GM18505 (cell line): ENCODE results near the gene CTTN.

ENCODE experiments used
- ATAC-seq: cut with Tn5 transposase; IDR thresholded peaks from one replicate; pipeline ENCODE4 v1.9.1; 2021; ENCODE audit not compliant: unreplicated experiment
- POLR2A ChIP-seq: IDR thresholded peaks from 4 replicates; pipeline ENCODE4 v1.6.1; 2011; ENCODE audit warnings: borderline replicate concordance; ENCODE audit not compliant: insufficient read depth, insufficient read length; ENCODE audit errors: extremely low read depth

The CTTN gene

DNA sequence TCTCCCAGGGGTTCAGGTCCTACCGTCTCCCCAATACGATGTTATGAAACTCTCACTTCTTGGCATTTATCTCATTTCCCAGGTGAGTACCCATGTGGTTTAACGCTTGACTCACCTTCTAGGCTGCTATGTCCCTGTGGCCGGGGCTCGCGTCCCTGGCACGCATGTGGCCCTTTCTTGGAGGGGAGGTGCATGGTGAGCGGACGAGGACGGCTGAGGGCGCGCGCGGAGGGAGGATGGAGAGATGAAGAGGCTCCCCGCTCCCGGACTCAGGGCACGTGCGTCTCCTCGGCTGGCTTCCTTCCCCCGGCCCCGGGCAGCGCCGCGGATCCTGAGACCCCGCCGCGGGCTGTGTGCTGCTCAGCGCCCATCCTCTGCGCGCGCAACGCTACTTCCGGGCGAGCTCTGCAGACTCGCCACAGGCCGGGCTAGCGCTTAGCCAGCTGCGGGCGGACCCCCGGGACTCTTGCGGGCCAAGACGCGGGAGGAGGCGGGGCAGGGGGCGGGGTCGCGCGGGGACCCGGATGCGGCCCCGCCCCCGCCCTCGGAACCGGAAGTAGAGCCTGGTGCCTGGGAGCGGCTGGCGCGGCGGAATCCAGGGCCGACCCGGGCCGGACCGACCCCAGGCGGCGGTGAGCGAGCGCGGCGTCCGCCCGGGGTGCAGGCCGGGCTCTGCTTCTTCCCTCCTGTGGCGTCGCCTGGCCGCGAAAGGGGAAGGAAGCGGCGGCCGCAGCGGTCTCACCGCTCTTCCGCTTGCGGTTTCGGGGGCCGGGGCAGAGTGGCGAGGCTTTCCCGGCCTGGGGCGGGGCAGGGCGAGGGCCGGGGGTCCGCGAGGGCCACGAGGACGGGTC, at the start of gene CTTN:
TSS of gene CTTN (plus strand) at position 547 of the 851 bp plus-strand sequence. CDS start 8,769 bp downstream, outside the sequence.
- peak; percentile 55 for ATAC-seq
- peak; percentile 32 for TF ChIP-seq POLR2A

DNA sequence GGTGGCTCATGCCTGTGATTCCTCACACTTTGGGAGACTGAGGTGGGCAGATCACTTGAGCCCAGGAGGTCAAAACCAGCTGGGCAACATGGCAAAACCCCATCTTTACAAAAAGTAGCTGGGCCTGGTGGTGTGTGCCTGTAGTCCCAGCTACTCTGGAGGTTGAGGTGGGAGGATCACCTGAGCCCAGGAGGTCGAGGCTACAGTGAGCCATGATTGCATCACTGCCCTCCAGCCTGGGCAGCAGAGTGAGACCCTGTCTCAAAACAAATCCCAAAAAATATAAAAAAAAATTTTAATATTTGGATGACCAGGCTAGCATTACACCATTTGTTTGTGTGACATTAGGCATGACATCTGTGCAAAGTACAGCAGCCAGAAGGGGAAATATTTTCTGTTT, 49.7 kb upstream of the CTTN start:
- TF ChIP-seq POLR2A, result no peak
- no peak for ATAC-seq

- TF ChIP-seq POLR2A, result no peak
- no peak for ATAC-seq
Observed at GRCh38 chr11:70351646-70352045, 46.7 kb upstream of the CTTN start.

- ATAC-seq, result no peak
- no peak for TF ChIP-seq POLR2A
Observed at GRCh38 chr11:70352100-70352499, 46.2 kb upstream of the CTTN start.

DNA sequence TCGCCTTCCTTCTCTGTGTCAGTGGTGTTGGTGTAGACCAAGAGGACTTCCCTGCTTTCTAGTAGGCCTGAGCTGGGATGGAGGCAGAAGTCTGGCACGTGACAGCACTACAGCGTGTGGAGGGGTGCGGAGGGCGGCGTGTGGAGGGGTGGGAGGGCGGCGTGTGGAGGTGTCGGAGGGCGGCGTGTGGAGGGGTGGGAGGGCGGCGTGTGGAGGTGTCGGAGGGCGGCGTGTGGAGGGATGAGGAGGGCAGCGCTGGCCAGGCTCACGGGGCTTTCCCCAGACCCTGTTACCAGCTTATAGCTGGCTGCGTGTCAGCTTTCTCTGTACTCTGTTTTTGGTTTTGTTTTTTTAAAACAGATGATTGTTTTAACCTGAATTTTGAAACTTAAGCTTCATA, 45.7 kb upstream of the CTTN start:
- no peak for TF ChIP-seq POLR2A
- no peak for ATAC-seq

- TF ChIP-seq POLR2A, result no peak
- no peak for ATAC-seq
Observed at GRCh38 chr11:70353329-70353728, 45.0 kb upstream of the CTTN start.

GRCh38 chr11:70353900-70354568, 44.3 kb upstream of the CTTN start:
- ATAC-seq, result no peak

DNA sequence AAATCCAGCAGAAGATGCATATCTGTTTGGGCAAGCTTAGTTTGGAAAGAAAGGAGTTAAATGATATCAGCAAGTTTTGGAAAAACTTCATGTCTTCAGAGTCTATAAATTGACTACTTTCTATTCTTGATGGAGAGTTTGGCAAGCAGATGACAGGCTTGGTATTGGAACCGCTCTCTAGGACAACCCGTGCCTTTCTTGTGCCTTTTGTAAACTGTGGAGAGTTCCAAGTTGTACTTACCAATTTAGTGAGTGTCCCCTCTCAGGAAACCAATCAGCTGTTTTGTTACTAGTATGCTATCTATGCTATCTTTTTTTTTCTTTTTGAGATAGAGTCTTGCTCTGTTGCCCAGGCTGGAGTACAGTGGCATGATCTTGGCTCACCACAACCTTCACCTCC, 43.7 kb upstream of the CTTN start:
- no peak for TF ChIP-seq POLR2A
- no peak for ATAC-seq

More at GRCh38 chr11:70353900-70354568, 44.3 kb upstream of the CTTN start:
- TF ChIP-seq POLR2A, result no peak

- no peak for TF ChIP-seq POLR2A
- no peak for ATAC-seq
Observed at GRCh38 chr11:70358753-70359152, 39.6 kb upstream of the CTTN start.

- TF ChIP-seq POLR2A, result no peak
- ATAC-seq, result no peak
Observed at GRCh38 chr11:70359451-70360205, 38.7 kb upstream of the CTTN start.

- no peak for TF ChIP-seq POLR2A
- no peak for ATAC-seq
Observed at GRCh38 chr11:70360211-70360610, 38.1 kb upstream of the CTTN start.

GRCh38 chr11:70364178-70364577, 34.2 kb upstream of the CTTN start:
- TF ChIP-seq POLR2A, result no peak

More at GRCh38 chr11:70364178-70364577, 34.2 kb upstream of the CTTN start:
- no peak for ATAC-seq
